Fibroblast of the conjunctiva (primary cell): ENCODE data around the gene ADPRH.
"Not testable (repeated sequence)": the region's sequence is repeated elsewhere in the genome, so short reads cannot be mapped to it uniquely, and the experiment has no call there.

Source experiments
- DNase-seq: peaks from one replicate; pipeline ENCODE4 v3.0.0-alpha.2; 2010; ENCODE audit warnings: low read depth

Gene ADPRH

GRCh38 chr3:119579366-119580066 is at the start of gene ADPRH:
TSS of gene ADPRH (plus strand) at chr3:119579492. CDS start at chr3:119582170, 2,678 bp downstream.
- peak; percentile 22 for DNase-seq

- DNase-seq, result no peak
Measured at GRCh38 chr3:119529883-119530282, 49.4 kb upstream of the ADPRH start.

- DNase-seq, result no peak
Measured at GRCh38 chr3:119530456-119530855, 48.8 kb upstream of the ADPRH start.

- DNase-seq, result no peak
Measured at GRCh38 chr3:119531151-119531550, 48.1 kb upstream of the ADPRH start.

GRCh38 chr3:119534296-119534695 is 45.0 kb upstream of the ADPRH start:
- DNase-seq, result no peak

GRCh38 chr3:119536757-119537156 is 42.5 kb upstream of the ADPRH start:
- DNase-seq, result no peak

GRCh38 chr3:119538772-119539171 is 40.5 kb upstream of the ADPRH start:
- no peak for DNase-seq

- DNase-seq, result no peak
Measured at GRCh38 chr3:119541547-119541946, 37.7 kb upstream of the ADPRH start.

GRCh38 chr3:119542168-119542767 is 37.0 kb upstream of the ADPRH start:
- DNase-seq, result no peak

GRCh38 chr3:119543147-119543546 is 36.1 kb upstream of the ADPRH start:
- DNase-seq, result no peak

- no peak for DNase-seq
Measured at GRCh38 chr3:119547227-119547626, 32.1 kb upstream of the ADPRH start.

GRCh38 chr3:119548341-119548740 is 31.0 kb upstream of the ADPRH start:
- no peak for DNase-seq

GRCh38 chr3:119550192-119550910 is 28.9 kb upstream of the ADPRH start:
- DNase-seq, result no peak

- DNase-seq, result no peak
Measured at GRCh38 chr3:119551598-119551997, 27.7 kb upstream of the ADPRH start.

- not testable (repeated sequence) for DNase-seq
Measured at GRCh38 chr3:119552928-119553327, 26.4 kb upstream of the ADPRH start.

GRCh38 chr3:119553823-119554415 is 25.4 kb upstream of the ADPRH start:
- DNase-seq, result no peak

- no peak for DNase-seq
Measured at GRCh38 chr3:119555309-119555735, 24.0 kb upstream of the ADPRH start.

- no peak for DNase-seq
Measured at GRCh38 chr3:119555929-119556328, 23.4 kb upstream of the ADPRH start.

GRCh38 chr3:119557192-119557876 is 22.0 kb upstream of the ADPRH start:
- no peak for DNase-seq

GRCh38 chr3:119557877-119558269 is 21.4 kb upstream of the ADPRH start:
- no peak for DNase-seq

GRCh38 chr3:119558626-119559317 is 20.5 kb upstream of the ADPRH start:
- DNase-seq, result no peak
